ENCODE data around the gene BUD23. TPM values are rescaled to one million over a fixed set of nuclear protein-coding genes. Genes with fewer than 3 reads are reported as not detected.
"Not testable (repeated sequence)": the region's sequence is repeated elsewhere in the genome, so short reads cannot be mapped to it uniquely, and the experiment has no call there.

Gene BUD23
- total RNA-seq, 2 donors from 2014 or later, result 39.0 to 48.2 TPM

DNA sequence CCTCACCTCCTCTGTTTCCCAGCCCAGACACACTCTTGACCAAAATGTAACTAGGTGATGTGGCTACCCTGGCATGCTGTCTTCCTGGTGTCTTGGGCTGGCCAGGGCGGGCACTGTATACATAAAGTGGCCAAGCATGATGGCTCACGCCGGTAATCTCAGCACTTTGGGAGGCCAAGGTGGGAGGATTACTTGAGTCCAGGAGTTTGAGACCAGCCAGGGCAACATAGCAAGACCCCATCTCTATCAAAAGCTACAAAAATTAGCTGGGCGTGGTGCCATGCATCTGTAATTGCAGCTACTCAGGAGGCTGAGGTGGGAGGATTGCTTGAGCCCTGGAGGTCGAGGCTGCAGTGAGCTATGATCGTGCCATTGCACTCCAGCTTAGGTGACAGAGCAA is 29.9 kb downstream of the BUD23 start:
- intact Hi-C loops (cut with DNase I, micrococcal nuclease); DNase-seq; ATAC-seq: not testable (repeated sequence)

- ATAC-seq (peak; percentile 57), DNase-seq (peak in 1 of 2 donors; percentile 69)
- intact Hi-C loops (cut with DNase I, micrococcal nuclease), result no loop called here
Measured at GRCh38 chr7:73715648-73716317, 32.4 kb downstream of the BUD23 start.

DNA sequence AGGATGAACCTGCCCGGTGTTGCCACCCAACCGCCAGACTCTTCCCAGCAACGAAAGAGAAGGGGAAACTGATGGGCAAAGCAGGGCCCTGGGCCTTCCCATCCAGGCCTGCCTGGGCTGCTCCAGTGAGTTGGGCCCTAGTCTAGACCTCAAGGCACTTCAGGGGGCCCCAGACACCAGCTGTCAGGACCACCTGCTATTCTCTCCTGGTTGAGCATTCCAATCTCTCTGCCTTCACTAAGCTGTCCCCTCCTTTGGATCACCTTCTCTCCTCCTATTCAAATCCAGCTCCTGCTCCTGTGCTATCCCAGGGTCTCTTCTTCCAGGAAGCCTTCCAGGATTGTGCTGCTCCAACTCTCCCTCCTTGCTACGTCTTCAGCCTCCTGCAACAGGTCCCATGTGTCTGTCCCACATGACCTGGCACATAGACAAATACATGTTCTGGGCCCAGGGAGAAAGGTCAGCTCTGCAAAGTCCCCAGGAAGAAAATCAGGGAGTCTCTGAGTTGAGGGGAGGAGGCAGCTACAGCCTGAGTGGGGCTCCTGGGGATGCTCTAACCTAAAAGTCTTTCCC is 33.0 kb downstream of the BUD23 start:
- DNase-seq (no peak), ATAC-seq (no peak)
- intact Hi-C loops (cut with DNase I, micrococcal nuclease), result no loop called here

DNA sequence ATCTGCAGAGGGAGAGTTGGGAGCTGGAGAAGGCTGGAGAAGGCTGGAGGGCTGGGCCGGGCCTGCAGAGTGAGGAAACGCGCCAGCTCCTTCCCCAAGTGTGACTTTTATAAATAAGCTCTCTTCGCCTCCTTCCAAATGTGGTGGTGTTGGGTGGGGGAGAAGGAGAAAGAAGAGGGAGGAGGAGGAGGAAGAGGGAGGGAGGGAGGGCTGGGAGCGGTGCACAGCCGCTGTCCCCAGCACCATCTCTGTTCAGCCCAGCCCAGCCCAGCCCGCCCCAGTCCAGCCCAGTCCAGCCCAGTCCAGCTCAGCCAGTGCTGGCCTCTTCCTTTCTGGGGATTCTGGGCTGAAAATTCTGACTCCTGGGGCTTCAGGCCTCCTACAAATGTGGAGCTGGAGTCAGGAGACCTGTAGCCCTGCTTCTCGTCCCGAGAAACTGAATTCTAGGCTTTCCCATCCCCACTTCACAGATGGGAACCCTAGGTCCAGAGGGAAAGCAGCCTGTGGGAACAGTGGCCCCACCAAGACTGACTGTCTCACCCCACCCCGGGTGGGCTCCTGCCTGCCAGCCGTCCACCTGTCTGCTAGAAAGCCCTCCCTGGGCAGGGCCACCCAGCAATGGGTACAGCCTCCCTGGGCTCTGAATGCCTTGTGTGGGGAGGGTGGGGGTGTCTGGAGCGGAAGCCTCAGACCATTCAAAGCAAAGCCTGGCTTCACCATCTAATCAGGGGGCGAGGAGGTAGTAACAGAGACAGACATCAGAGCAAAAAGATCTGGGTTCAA is 33.8 kb downstream of the BUD23 start:
- ATAC-seq (no peak), DNase-seq (no peak)
- intact Hi-C loops (cut with DNase I, micrococcal nuclease), result no loop called here

- ATAC-seq (no peak), DNase-seq (no peak)
- intact Hi-C loops (cut with DNase I, micrococcal nuclease), result no loop called here
Measured at GRCh38 chr7:73717991-73718405, 34.6 kb downstream of the BUD23 start.

GRCh38 chr7:73718438-73718881 is 35.1 kb downstream of the BUD23 start:
- ATAC-seq (no peak), DNase-seq (no peak)
- intact Hi-C loops (cut with DNase I, micrococcal nuclease), result no loop called here

DNA sequence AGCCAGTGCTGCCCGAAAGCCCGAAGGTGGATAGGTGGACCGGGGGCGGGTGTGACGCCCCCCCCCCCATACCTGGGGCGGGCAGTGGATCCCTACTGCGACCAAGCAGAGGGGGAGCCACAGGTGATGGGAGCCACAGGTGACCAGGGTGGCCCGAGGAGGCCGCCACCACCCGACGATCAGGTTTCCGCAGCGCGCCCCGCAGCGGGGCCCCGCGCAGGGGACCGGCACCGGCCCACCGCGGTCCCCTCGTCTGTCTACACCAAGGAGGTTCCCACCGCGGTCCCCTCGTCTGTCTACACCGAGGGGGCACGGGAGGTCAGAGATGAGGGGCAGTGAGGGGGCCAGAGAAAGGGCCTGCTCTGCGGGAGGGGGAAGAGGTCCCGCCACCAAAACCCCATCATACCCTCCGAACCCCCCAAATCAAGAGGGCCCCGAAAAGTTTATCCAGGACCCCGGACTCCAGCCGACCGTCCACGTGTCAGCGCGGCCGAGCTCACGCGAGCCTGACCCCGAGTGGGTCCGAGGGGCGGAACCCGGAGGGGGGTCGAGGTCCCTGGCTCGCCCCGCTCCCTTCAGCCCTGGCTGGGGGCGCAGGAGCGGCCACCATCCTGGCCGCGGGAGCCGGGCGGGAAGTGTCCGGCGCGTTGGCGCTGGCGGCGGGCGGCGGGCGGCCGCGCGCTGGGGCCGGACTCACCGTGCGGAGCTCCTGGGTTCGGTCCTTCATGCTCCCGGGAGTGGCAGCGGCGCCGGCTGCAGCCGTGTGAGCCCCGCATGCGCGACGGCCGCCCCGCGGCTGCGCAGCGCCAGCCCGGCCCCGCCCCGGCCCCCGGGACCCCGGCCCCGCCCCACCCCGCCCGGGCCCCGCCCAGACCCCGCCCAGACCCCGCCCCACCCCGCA is 35.8 kb downstream of the BUD23 start, which contains the start of gene STX1A:
Gene STX1A, minus strand, starts transcription at position 765 of the 901 bp plus-strand sequence. Its CDS starts 38 bp downstream, at position 727.
- ATAC-seq, result peak; percentile 83
- DNase-seq, result peak in 1 of 2 donors; percentile 77
- intact Hi-C loops (cut with DNase I, micrococcal nuclease), result no loop called here

- intact Hi-C loops (cut with DNase I, micrococcal nuclease), result loop anchor here in 1 of 2 donors (10.0 kb wide), 1 partner anchor 55 kb away; the partner anchor contains the start of gene VPS37D
- ATAC-seq (no peak), DNase-seq (no peak)
Measured at GRCh38 chr7:73719806-73720169, 36.4 kb downstream of the BUD23 start.

GRCh38 chr7:73720443-73720842 is 37.0 kb downstream of the BUD23 start:
- ATAC-seq, DNase-seq: not testable (repeated sequence)
- intact Hi-C loops (cut with DNase I, micrococcal nuclease), result loop anchor here in 1 of 2 donors (10.0 kb wide), 1 partner anchor 56 kb away; the partner anchor contains the start of gene VPS37D

DNA sequence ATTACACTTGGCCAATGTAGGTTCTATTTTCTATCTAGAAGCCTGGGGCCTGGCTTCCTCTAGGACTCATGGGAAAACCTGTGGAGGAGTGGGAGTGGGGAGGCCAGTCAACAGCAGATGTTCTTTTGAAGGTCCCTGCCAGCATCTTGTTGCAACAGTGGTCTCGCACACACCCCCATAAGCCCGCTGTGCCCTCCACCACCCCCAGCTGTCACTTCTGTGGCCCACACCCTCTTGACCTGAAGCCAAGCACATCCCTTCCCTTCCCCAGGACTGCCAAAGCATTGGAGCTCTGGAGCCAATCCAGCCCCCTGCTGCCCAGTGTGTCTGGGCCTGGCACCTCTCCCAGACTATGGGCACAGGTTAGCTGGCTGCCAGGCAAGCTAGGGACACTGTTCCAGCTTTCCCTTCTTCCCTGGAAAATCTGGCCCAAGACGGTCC is 38.0 kb downstream of the BUD23 start:
- DNase-seq (peak in 1 of 2 donors; percentile 51), ATAC-seq (peak; percentile 42)
- intact Hi-C loops (cut with DNase I, micrococcal nuclease), result loop anchor here in 1 of 2 donors (10.0 kb wide), 1 partner anchor 57 kb away; the partner anchor contains the start of gene VPS37D

DNA sequence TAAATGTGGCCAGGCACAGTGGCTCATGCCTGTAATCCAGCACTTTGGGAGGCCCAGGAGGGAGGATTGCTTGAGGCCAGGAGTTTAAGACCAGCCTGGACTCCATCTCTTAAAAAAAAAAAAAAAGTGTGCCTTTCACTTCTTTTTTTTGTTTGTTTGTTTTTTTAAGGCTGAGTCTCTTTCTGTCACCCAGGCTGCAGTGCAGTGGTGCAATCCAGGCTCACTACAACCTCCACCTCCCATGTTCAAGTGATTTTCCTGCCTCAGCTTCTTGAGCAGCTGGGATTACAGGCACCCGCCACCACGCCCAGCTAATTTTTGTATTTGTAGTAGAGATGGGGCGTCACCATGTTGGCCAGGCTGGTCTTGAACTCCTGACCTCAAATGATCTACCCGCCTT is 38.8 kb downstream of the BUD23 start:
- not testable (repeated sequence) for ATAC-seq, DNase-seq
- intact Hi-C loops (cut with DNase I, micrococcal nuclease), result loop anchor here in 1 of 2 donors (10.0 kb wide), 1 partner anchor 57 kb away; the partner anchor contains the start of gene VPS37D

GRCh38 chr7:73722785-73723184 is 39.4 kb downstream of the BUD23 start:
- ATAC-seq (no peak), DNase-seq (no peak)
- intact Hi-C loops (cut with DNase I, micrococcal nuclease), result loop anchor here in 1 of 2 donors (10.0 kb wide), 1 partner anchor 58 kb away; the partner anchor contains the start of gene VPS37D

DNA sequence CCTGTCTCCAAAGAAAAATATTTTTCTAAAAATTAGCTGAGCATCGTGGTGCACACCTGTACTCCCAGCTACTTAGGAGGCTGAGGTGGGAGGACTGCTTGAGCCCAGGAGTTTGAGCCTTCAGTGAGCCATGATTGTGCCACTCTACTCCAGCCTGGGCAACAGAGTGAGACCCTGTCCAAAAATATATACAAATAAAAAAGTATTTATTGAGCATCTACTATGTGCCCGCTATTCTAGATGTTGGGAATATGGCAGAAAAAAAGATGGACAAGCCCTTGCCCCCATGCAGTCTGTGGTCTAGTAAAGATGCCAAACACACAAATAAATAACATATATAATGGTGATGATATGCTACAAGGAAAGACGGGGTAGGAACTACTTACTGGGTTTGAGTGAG is 40.4 kb downstream of the BUD23 start:
- DNase-seq (no peak), ATAC-seq (no peak)
- intact Hi-C loops (cut with DNase I, micrococcal nuclease), result loop anchor here in 1 of 2 donors (10.0 kb wide), 1 partner anchor 59 kb away; the partner anchor contains the start of gene VPS37D

DNA sequence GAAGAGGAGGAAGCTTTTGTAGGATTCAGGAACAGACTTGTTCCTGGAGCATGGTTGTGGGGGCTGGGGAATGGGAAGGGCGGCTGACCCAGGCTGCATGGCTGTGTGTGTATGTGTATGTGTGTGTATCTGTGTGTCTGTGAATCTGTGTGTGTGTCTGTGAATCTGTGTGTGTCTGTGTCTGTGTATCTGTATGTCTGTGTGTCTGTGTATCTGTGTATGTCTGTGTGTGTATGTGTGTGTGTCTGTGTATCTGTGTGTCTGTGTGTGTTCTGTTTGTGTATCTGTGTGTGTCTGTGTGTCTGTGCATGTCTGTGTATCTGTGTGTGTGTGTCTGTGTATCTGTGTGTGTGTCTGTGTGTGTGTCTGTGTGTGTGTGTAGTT is 42.7 kb downstream of the BUD23 start:
- no peak for DNase-seq
- ATAC-seq, result peak; percentile 27
- intact Hi-C loops (cut with DNase I, micrococcal nuclease), result loop anchor here (5.0 to 10.0 kb wide), 2 partner anchors 61 to 119 kb away; partner anchors contain the start of gene VPS37D (in 1 of the 2)

GRCh38 chr7:73727952-73728351 is 44.6 kb downstream of the BUD23 start:
- ATAC-seq, result no peak
- DNase-seq, result no peak
- intact Hi-C loops (cut with DNase I, micrococcal nuclease), result loop anchor here (5.0 to 10.0 kb wide), 2 partner anchors 63 to 121 kb away; partner anchors contain the start of gene VPS37D (in 1 of the 2)

- intact Hi-C loops (cut with DNase I, micrococcal nuclease), result loop anchor here (5.0 to 10.0 kb wide), 2 partner anchors 64 to 121 kb away; partner anchors contain the start of gene VPS37D (in 1 of the 2)
- no peak for DNase-seq
- no peak for ATAC-seq
Measured at GRCh38 chr7:73728551-73728950, 45.2 kb downstream of the BUD23 start.

DNA sequence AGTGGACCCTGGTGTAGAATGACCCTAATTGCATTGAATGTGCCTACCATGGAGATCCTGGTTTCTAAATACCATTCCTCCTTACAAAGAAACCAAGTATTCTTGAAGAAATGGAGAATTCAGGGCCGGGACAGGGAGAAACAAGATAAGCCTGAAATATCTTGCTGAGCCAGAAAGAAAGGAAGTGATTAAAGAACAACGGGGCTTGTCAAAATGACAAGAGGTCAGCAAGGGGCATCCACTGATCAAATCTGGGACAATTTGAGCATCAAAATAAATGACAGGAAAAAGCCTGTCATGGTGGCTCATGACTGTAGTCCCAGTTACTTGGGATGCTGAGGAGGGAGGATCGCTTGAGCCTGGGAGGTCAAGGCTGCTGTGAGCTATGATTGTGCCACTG is 47.1 kb downstream of the BUD23 start:
- ATAC-seq, result no peak
- intact Hi-C loops (cut with DNase I, micrococcal nuclease), result no loop called here

GRCh38 chr7:73732397-73732796 is 49.0 kb downstream of the BUD23 start:
- intact Hi-C loops (cut with DNase I, micrococcal nuclease), result no loop called here
- no peak for ATAC-seq
- DNase-seq, result no peak

More for the DNA sequence above, 47.1 kb downstream of the BUD23 start:
- DNase-seq, result no peak

All from left colon (tissue), 2 donors.